ENCODE results near the gene CAPN15.
"Not testable (repeated sequence)": the region's sequence is repeated elsewhere in the genome, so short reads cannot be mapped to it uniquely, and the experiment has no call there.

The CAPN15 gene

DNA sequence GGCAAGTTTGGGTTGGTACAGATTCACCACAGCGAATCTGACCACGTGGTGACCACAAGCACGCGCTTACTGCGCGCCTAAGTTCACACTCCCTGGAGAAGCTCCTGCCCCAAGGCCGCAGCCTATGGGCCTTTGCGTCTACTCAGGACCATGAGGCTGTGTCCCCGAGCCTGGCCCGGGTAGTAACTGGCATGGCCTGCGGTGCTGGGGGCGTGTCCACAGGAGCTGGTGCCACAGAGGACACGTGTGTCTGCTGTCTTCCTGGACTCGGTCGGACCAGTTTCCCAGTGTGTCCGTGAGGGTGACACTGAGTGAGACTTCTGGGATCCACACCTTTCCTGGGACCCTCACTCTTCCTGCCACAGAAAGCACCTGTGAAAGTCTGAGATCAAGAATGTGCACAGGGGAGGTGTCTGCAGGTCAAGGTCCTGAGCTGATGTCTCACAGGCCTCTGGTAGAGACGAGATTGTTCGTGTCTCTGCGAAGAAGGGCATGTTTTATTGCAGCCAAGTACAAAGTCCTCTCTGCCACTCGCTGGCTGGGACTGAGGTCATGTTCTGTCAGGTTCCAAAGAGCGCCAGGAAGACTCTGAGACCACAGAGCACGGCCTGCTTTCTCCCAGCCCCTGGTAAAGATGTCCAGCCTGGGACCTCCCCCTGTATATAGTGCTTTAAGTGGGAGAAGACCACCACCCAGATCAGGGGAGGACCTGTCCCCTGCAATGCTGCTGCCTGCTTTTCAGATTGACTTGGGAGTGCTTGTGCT lies 25.2 kb upstream of the CAPN15 start:
- DNase-seq (ENCODE audit: insufficient read length, low spot score) (no peak), FAIRE-seq (no peak)
- TF ChIP-seq, protein P1, sequence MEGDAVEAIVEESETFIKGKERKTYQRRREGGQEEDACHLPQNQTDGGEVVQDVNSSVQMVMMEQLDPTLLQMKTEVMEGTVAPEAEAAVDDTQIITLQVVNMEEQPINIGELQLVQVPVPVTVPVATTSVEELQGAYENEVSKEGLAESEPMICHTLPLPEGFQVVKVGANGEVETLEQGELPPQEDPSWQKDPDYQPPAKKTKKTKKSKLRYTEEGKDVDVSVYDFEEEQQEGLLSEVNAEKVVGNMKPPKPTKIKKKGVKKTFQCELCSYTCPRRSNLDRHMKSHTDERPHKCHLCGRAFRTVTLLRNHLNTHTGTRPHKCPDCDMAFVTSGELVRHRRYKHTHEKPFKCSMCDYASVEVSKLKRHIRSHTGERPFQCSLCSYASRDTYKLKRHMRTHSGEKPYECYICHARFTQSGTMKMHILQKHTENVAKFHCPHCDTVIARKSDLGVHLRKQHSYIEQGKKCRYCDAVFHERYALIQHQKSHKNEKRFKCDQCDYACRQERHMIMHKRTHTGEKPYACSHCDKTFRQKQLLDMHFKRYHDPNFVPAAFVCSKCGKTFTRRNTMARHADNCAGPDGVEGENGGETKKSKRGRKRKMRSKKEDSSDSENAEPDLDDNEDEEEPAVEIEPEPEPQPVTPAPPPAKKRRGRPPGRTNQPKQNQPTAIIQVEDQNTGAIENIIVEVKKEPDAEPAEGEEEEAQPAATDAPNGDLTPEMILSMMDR (IDR thresholded peaks at IDR 0.05; ENCODE audit: insufficient read depth, missing control alignments), result no peak

DNA sequence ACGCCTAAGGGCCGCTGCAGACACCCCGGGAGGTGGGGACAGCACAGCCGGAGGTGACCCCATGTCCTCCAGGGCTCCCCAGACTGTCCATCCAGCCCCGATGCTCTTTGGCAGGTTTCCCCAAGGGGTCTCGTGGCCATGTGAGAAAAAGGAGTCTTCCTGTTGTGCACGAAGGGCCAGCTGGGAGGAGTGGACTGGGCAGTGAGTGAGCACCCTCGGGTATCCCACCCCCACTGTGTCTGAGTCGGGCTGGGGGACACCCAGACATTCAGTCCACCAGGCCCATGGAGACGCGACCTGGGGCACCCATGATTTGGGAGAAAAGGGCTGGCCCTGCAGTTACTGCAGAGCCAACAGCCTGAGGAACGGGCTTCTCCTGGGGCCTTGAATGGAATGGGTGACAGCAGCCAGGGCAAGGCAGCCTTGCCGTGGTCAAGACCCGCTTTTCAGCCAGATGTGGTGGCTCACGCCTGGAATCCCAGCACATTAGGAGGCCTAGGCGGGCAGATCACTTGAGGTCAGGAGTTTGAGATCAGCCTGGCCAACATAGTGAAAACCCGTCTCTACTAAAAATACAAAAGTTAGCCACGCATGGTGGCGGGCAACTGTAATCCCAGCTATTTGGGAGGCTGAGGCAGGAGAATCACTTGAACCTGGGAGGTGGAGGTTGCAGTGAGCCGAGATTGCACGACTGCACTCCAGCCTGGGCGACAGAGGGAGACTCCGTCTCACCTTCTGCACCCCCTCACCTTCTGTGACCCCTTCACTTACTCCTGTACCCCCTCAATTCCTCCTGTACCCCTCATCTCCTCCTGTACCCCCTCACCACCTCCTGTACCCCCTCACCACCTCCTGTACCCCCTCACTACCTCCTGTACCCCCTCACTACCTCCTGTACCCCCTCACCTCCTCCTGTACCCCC lies 24.1 kb upstream of the CAPN15 start:
- TF ChIP-seq, protein P1 (IDR thresholded peaks at IDR 0.05; ENCODE audit: insufficient read depth, missing control alignments), result no peak
- DNase-seq (ENCODE audit: insufficient read length, low spot score) (no peak), FAIRE-seq (no peak)

DNA sequence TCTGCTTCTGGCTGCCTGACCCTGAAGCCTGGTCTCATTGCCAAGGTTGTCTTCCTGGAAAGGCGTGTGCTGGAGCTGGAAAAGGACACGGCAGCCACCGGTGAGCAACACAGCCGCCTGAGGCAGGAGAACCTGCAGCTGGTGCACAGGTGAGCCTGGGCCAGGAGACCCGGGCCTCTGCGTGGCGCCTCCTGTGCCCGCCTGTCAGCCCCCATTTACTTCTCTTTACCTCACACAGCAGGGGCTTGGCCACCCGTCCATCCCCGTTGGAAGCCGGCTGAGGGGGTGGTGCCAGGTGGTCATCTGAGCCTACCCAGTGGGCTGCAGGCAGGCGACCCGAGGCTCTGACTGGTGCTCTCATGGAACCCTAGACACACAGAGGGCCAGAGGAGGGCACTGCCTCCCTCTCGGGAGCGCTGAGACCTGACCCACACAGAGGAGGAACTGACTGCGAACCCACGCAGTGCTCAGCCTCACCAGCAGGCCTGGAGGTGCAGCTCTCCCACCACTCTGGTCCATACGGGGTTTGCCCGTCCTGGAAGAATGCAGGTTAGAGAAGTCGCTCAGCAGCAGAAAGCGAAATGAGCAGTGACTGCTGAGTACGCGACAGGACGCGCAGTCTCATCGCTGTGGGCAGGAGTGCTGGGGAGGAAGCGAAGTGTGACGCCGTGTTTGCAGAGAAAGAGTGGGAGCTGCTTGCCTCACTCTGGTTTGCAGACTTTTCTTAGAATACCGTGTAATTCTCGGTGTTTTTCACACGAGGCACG lies 21.9 kb upstream of the CAPN15 start:
- DNase-seq (ENCODE audit: insufficient read length, low spot score), result no peak
- TF ChIP-seq, protein P1 (IDR thresholded peaks at IDR 0.05; ENCODE audit: insufficient read depth, missing control alignments), result no peak
- FAIRE-seq, result no peak

DNA sequence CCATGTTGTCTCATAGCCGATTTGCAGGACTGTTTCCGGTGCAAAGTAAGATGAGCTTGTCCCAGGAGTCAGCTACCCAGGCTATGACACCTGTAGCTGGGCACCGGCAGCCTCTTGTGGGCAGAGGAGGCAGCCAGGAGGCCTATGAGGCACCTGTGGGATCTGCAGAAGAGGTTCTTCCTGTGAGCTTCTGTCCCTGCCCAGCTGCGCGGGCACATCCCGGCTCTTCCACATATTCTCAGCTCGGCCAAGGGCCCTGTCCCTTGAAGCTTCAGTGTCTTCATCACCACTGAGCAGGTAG lies 21.3 kb upstream of the CAPN15 start:
- TF ChIP-seq, protein P1 (IDR thresholded peaks at IDR 0.05; ENCODE audit: insufficient read depth, missing control alignments), result no peak
- FAIRE-seq, result no peak
- no peak for DNase-seq (ENCODE audit: insufficient read length, low spot score)

DNA sequence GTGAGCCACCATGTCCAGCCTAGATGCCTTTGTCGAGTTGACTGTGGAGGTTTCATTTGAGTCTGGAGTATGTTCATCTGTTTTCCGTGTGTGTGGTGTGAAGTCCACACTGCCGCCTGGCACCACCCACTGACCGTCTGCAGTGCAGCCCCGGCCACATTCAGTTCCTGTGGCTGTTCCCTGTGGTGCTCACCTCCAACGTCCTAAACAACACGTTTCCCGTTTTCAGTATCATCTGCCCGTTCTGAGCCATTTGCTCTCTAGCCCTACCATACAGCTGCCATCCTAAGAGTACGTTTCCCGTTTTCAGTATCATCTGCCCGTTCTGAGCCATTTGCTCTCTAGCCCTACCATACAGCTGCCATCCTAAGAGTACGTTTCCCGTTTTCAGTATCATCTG lies 20.0 kb upstream of the CAPN15 start:
- not testable (repeated sequence) for DNase-seq (ENCODE audit: insufficient read length, low spot score); FAIRE-seq

DNA sequence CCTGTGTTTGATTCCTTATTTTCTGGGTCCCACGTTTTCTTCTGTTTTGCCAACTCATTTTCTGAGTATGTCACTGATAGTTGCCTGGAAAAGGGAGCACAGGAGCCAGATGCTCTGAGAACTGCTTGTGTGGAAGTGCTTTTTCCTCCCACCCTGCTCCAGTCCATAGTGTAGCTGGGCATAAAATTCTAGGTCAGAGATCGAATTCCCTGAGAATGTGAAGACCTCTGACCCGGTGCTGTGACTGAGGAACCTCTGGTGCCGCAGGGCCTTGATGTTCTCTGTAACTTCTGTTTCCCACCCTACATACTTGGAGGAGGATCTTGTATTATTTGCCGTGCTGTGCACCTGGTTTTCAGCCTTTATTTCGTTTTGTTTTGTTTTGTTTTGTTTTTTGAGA lies 19.5 kb upstream of the CAPN15 start:
- FAIRE-seq, result no peak
- DNase-seq (ENCODE audit: insufficient read length, low spot score), result no peak
- TF ChIP-seq, protein P1 (IDR thresholded peaks at IDR 0.05; ENCODE audit: insufficient read depth, missing control alignments), result no peak

All from D721Med (cell line).